ENCODE data around the gene SLC50A1.
"Not testable (repeated sequence)": the region's sequence is repeated elsewhere in the genome, so short reads cannot be mapped to it uniquely, and the experiment has no call there.

SLC50A1 gene

GRCh38 chr1:155134322-155134721, 1.3 kb upstream of the SLC50A1 start:
- no peak for DNase-seq (ENCODE audit: low read depth in 2 of 3, low spot score in 1 of 3)

- DNase-seq (ENCODE audit: low read depth in 2 of 3, low spot score in 1 of 3) = peak; percentile 70 to 82 (median 74)
Observed at GRCh38 chr1:155134880-155135414, 705 bp upstream of the SLC50A1 start.

- no peak for DNase-seq (ENCODE audit: low read depth in 2 of 3, low spot score in 1 of 3)
Observed at GRCh38 chr1:155136748-155137147, 1.1 kb downstream of the SLC50A1 start.

- DNase-seq (ENCODE audit: low read depth in 2 of 3, low spot score in 1 of 3) = no peak
Observed at GRCh38 chr1:155137154-155137949, 1.7 kb downstream of the SLC50A1 start.

GRCh38 chr1:155139895-155140629, 4.4 kb downstream of the SLC50A1 start, which contains the start of gene DPM3:
Gene DPM3, minus strand, starts transcription at chr1:155140531. Its CDS starts 291 bp downstream, at chr1:155140240.
- peak; percentile 83 to 92 (median 90) for DNase-seq (ENCODE audit: low read depth in 2 of 3, low spot score in 1 of 3)

- no peak for DNase-seq (ENCODE audit: low read depth in 2 of 3, low spot score in 1 of 3)
Observed at GRCh38 chr1:155140630-155140953, 4.9 kb downstream of the SLC50A1 start.

GRCh38 chr1:155141749-155142148, 6.1 kb downstream of the SLC50A1 start:
- DNase-seq (ENCODE audit: low read depth in 2 of 3, low spot score in 1 of 3) = no peak

- DNase-seq (ENCODE audit: low read depth in 2 of 3, low spot score in 1 of 3) = no peak
Observed at GRCh38 chr1:155145491-155145890, 9.8 kb downstream of the SLC50A1 start.

GRCh38 chr1:155155996-155156643, 20.5 kb downstream of the SLC50A1 start:
- DNase-seq (ENCODE audit: low read depth in 2 of 3, low spot score in 1 of 3) = not testable (repeated sequence)

- no peak for DNase-seq (ENCODE audit: low read depth in 2 of 3, low spot score in 1 of 3)
Observed at GRCh38 chr1:155158991-155159390, 23.3 kb downstream of the SLC50A1 start.

- DNase-seq (ENCODE audit: low read depth in 2 of 3, low spot score in 1 of 3) = no peak
Observed at GRCh38 chr1:155160128-155160527, 24.5 kb downstream of the SLC50A1 start.

- DNase-seq (ENCODE audit: low read depth in 2 of 3, low spot score in 1 of 3) = not testable (repeated sequence)
Observed at GRCh38 chr1:155162631-155163030, 27.0 kb downstream of the SLC50A1 start.

GRCh38 chr1:155163785-155164184, 28.1 kb downstream of the SLC50A1 start:
- DNase-seq (ENCODE audit: low read depth in 2 of 3, low spot score in 1 of 3) = not testable (repeated sequence)

GRCh38 chr1:155164625-155165024, 29.0 kb downstream of the SLC50A1 start:
- not testable (repeated sequence) for DNase-seq (ENCODE audit: low read depth in 2 of 3, low spot score in 1 of 3)

- DNase-seq (ENCODE audit: low read depth in 2 of 3, low spot score in 1 of 3) = no peak
Observed at GRCh38 chr1:155166051-155166470, 30.4 kb downstream of the SLC50A1 start.

GRCh38 chr1:155166471-155167165, 31.0 kb downstream of the SLC50A1 start:
- DNase-seq (ENCODE audit: low read depth in 2 of 3, low spot score in 1 of 3) = no peak

GRCh38 chr1:155167166-155168104, 31.8 kb downstream of the SLC50A1 start:
- DNase-seq (ENCODE audit: low read depth in 2 of 3, low spot score in 1 of 3) = peak; percentile 79 to 90 (median 82)

GRCh38 chr1:155168105-155168445, 32.4 kb downstream of the SLC50A1 start:
- DNase-seq (ENCODE audit: low read depth in 2 of 3, low spot score in 1 of 3) = not testable (repeated sequence)

- no peak for DNase-seq (ENCODE audit: low read depth in 2 of 3, low spot score in 1 of 3)
Observed at GRCh38 chr1:155168456-155169210, 33.0 kb downstream of the SLC50A1 start.

Data from stimulated activated CD4-positive, alpha-beta T cell treated with anti-CD3 and anti-CD28 coated beads, Interleukin-12 subunit alpha, Interleukin-12 subunit beta, amount 100 ng/mL, for 48 hours (primary cell).